K562 (cell line): ENCODE results near the gene NCMAP. TPM values are rescaled to one million over a fixed set of nuclear protein-coding genes. Genes with fewer than 3 reads are reported as not detected.
A peak's percentile ranks its signal among the peaks of the same experiment; 100 is the strongest.

Source experiments
- ARNT ChIP-seq, 2 experiments: fragments of 450-650 bp; IDR thresholded peaks; 2 replicates each; pipeline ENCODE4 v1.6.1; 2016; ENCODE audit warnings: mild to moderate bottlenecking in 1 of 2
- ETV5 ChIP-seq: sonication (generic); formaldehyde crosslinking; IDR thresholded peaks from 2 replicates; pipeline ENCODE4 v1.4.0; 2020; ENCODE audit warnings: low read depth, mild to moderate bottlenecking, missing genetic modification reagents
- IRF9 ChIP-seq: fragments of 450-650 bp; IDR thresholded peaks from 2 replicates; pipeline ENCODE4 v1.6.1; 2016; ENCODE audit warnings: missing biosample characterization, missing genetic modification characterization
- JUNB ChIP-seq: fragments of 450-650 bp; formaldehyde crosslinking; conservative IDR thresholded peaks from 2 replicates; pipeline ENCODE4 v1.4.0; 2020; ENCODE audit warnings: mild to moderate bottlenecking
- KLF1 ChIP-seq: fragments of 450-650 bp; IDR thresholded peaks from 2 replicates; pipeline ENCODE4 v1.6.1; 2016; ENCODE audit warnings: missing genetic modification characterization, missing compliant biosample characterization
- LARP7 ChIP-seq: fragments of 450-650 bp; IDR thresholded peaks from 2 replicates; pipeline ENCODE4 v1.6.1; 2016
- NFIC ChIP-seq: fragments of 450-650 bp; IDR thresholded peaks from 2 replicates; pipeline ENCODE4 v1.6.1; 2017; ENCODE audit warnings: mild to moderate bottlenecking, inconsistent platforms
- OTX1 ChIP-seq: fragments of 450-650 bp; formaldehyde crosslinking; IDR thresholded peaks from 2 replicates; pipeline ENCODE4 v1.4.0; 2022; ENCODE audit warnings: mild to moderate bottlenecking
- PHTF2 ChIP-seq: fragments of 250-450 bp; sonication (Bioruptor Pico); IDR thresholded peaks from 2 replicates; pipeline ENCODE4 v1.5.0; 2021; ENCODE audit warnings: mild to moderate bottlenecking
- POU5F1 ChIP-seq: fragments of 150-350 bp; IDR thresholded peaks from 2 replicates; pipeline ENCODE4 v1.6.1; 2014; ENCODE audit warnings: borderline replicate concordance, low read length, low read depth, mild to moderate bottlenecking; ENCODE audit not compliant: partially characterized antibody
- RFX5 ChIP-seq: IDR thresholded peaks from 2 replicates; pipeline ENCODE4 v1.6.1; 2011; ENCODE audit warnings: low read depth, mild to moderate bottlenecking, improper control_type of control experiment, low read length
- SRSF3 ChIP-seq: fragments of 200-400 bp; formaldehyde crosslinking; IDR thresholded peaks from 2 replicates; pipeline ENCODE4 v1.6.1; 2016; ENCODE audit warnings: mild to moderate bottlenecking, low read length, moderate library complexity; ENCODE audit not compliant: insufficient read depth
- TEAD4 ChIP-seq, 2 experiments: sonication (generic) in 1 of 2; formaldehyde crosslinking in 1 of 2; IDR thresholded peaks; 2 replicates each; pipeline versions ENCODE4 v1.6.1 to v1.8.0; 2012 to 2022; ENCODE audit warnings: borderline replicate concordance in 1 of 2, inconsistent platforms in 1 of 2, low read length in 1 of 2, mild to moderate bottlenecking in 1 of 2, missing genetic modification reagents in 1 of 2
- ZNF212 ChIP-seq: fragments of 450-650 bp; formaldehyde crosslinking; IDR thresholded peaks from 2 replicates; pipeline ENCODE4 v1.4.0; 2020; ENCODE audit warnings: mild to moderate bottlenecking
- ZNF23 ChIP-seq: fragments of 250-450 bp; sonication (Bioruptor Pico); IDR thresholded peaks from 2 replicates; pipeline ENCODE4 v1.4.0; 2020; ENCODE audit warnings: mild to moderate bottlenecking
- ZNF24 ChIP-seq: fragments of 450-650 bp; IDR thresholded peaks from 2 replicates; pipeline ENCODE4 v1.6.1; 2016
- ZNF280B ChIP-seq: fragments of 250-450 bp; sonication (Bioruptor Pico); IDR thresholded peaks from 2 replicates; pipeline ENCODE4 v1.5.1; 2021; ENCODE audit warnings: mild to moderate bottlenecking
- ZNF583 ChIP-seq: fragments of 250-450 bp; sonication (Bioruptor Pico); IDR thresholded peaks from 2 replicates; pipeline ENCODE4 v1.4.0; 2020
- ZNF668 ChIP-seq: fragments of 250-450 bp; sonication (Bioruptor Pico); IDR thresholded peaks from 2 replicates; pipeline ENCODE4 v1.8.0; 2022; ENCODE audit warnings: mild to moderate bottlenecking, inconsistent platforms
- polyA plus RNA-seq, 8 experiments: library from polyadenylated mRNA; depleted of rRNA in 4 of 8; stranded (reverse) in 5 of 8; unstranded in 3 of 8; fragments of >200 nt; fragmentation: Nextera tagmentation in 2 of 8; fragmentation: Illumina TruSeq in 1 of 8; extraction: Ambion mirVana in 2 of 8; extraction: Trizol in 1 of 8; gene quantifications; 2 replicates each; pipeline versions ENCODE4 v1.2.1 to v1.2.3, GENCODE V29; 2011 to 2014; ENCODE audit warnings: inconsistent platforms in 1 of 8, missing spikeins in 1 of 8
- total RNA-seq, 7 experiments: library from RNA; depleted of rRNA in 6 of 7; stranded (reverse); fragments of >200 nt in 6 of 7; fragmentation: Illumina TruSeq in 2 of 7; extraction: Trizol in 2 of 7; gene quantifications; 2 replicates each; pipeline versions ENCODE4 v1.2.1 to v1.2.3, GENCODE V29; 2011 to 2021; ENCODE audit warnings: low replicate concordance in 1 of 7
- TF ChIP-seq, protein P1 (sequence below): fragments of 250-450 bp; sonication (Bioruptor Pico); IDR thresholded peaks from 2 replicates; pipeline ENCODE4 v1.4.0; 2020; ENCODE audit warnings: mild to moderate bottlenecking, moderate library complexity
- TF ChIP-seq, protein P2 (sequence below): sonication (generic); formaldehyde crosslinking; IDR thresholded peaks from 2 replicates; pipeline ENCODE4 v1.8.1; 2023; ENCODE audit warnings: mild to moderate bottlenecking, missing genetic modification reagents

The NCMAP gene
- total and polyA plus RNA-seq, 9 of the 15 experiments (the other 6 are each of a cell fraction or from before 2014, with no cell fraction given), result 0.03 TPM; not detected in 8

DNA sequence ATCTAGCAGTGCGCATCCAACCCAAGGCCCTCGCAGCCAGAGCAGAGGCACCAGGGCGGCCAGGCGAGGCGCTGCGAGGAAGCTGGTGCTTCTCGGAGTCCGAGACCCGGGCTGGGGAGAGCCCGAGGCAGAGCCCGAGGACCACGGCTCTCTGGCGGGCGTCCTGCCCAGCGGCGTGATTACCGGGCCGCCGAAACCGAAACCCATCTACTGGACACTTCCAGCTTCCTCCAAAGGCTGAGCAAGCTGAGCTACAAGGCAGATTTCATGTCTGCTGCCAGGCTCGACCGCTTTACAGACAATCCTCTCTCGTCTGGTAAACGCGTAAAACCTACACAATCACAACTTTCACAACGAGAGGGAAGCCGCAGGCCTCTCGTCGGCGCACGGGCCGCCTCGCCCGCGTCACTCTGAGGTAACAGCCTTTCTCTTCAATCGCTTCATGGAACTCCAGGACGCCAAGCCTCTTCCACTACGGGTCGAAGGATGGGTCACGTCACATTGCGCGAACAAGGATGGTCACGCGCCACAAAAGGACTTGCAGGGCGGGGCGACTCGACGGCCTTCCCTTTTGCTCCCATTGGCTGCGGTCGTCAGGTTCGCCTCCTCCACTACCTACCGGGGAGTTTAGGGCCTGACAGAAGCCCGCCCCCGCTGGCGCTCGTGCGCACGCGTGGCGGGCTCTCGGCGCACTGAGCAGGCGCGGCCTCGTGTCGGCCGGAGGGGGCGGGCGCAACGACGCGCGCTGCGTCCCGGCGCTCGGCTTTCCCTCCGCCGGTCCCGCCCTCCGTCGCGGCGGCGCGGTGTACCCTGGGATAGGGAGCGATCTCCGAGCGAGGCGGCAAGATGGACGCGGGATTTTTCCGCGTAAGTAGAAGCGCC, 86.8 kb downstream of the NCMAP start, which contains the start of gene SRRM1 (continued):
- TF ChIP-seq, protein P1, sequence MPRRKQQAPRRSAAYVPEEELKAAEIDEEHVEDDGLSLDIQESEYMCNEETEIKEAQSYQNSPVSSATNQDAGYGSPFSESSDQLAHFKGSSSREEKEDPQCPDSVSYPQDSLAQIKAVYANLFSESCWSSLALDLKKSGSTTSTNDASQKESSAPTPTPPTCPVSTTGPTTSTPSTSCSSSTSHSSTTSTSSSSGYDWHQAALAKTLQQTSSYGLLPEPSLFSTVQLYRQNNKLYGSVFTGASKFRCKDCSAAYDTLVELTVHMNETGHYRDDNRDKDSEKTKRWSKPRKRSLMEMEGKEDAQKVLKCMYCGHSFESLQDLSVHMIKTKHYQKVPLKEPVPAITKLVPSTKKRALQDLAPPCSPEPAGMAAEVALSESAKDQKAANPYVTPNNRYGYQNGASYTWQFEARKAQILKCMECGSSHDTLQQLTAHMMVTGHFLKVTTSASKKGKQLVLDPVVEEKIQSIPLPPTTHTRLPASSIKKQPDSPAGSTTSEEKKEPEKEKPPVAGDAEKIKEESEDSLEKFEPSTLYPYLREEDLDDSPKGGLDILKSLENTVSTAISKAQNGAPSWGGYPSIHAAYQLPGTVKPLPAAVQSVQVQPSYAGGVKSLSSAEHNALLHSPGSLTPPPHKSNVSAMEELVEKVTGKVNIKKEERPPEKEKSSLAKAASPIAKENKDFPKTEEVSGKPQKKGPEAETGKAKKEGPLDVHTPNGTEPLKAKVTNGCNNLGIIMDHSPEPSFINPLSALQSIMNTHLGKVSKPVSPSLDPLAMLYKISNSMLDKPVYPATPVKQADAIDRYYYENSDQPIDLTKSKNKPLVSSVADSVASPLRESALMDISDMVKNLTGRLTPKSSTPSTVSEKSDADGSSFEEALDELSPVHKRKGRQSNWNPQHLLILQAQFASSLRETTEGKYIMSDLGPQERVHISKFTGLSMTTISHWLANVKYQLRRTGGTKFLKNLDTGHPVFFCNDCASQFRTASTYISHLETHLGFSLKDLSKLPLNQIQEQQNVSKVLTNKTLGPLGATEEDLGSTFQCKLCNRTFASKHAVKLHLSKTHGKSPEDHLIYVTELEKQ (CRISPR knock-in tag), result no peak
- TF ChIP-seq ZNF23 (CRISPR knock-in tag), result no peak
- TF ChIP-seq ZNF212 (CRISPR knock-in tag), result no peak
- no peak for TF ChIP-seq RFX5
- no peak; the same call in 1 of the 2 replicates for TF ChIP-seq LARP7
- no peak; the same call in 1 of the 2 replicates for TF ChIP-seq NFIC
- TF ChIP-seq SRSF3, result no peak
- TF ChIP-seq IRF9 (tag), result no peak
- TF ChIP-seq ARNT (IDR thresholded peaks at IDR 0.05), result peak in 1 of 2 experiments; percentile 27; a peak in 1 of 4 replicates
- TF ChIP-seq ZNF24, result no peak
- TF ChIP-seq ZNF668 (CRISPR knock-in tag), result no peak
- TF ChIP-seq ZNF280B (CRISPR knock-in tag), result no peak
- 0 out of 2 replicates have a peak, but pooled peaks have one; percentile 16 for TF ChIP-seq JUNB (CRISPR knock-in tag)
- TF ChIP-seq OTX1 (CRISPR knock-in tag), result no peak; the same call in 1 of the 2 replicates
- TF ChIP-seq PHTF2, result no peak
- TF ChIP-seq KLF1 (tag), result no peak; the same call in 1 of the 2 replicates
- no peak for TF ChIP-seq ETV5 (CRISPR knock-in tag)
- TF ChIP-seq, protein P2, sequence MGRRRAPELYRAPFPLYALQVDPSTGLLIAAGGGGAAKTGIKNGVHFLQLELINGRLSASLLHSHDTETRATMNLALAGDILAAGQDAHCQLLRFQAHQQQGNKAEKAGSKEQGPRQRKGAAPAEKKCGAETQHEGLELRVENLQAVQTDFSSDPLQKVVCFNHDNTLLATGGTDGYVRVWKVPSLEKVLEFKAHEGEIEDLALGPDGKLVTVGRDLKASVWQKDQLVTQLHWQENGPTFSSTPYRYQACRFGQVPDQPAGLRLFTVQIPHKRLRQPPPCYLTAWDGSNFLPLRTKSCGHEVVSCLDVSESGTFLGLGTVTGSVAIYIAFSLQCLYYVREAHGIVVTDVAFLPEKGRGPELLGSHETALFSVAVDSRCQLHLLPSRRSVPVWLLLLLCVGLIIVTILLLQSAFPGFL (CRISPR knock-in tag), result no peak
- TF ChIP-seq POU5F1, result peak; percentile 85
- TF ChIP-seq TEAD4 (IDR thresholded peaks at IDR 0.05; ENCODE audit: low read length), result no peak
- TF ChIP-seq TEAD4 (CRISPR knock-in tag; IDR thresholded peaks at IDR 0.05; ENCODE audit: borderline replicate concordance), result no peak
- TF ChIP-seq ZNF583 (CRISPR knock-in tag), result no peak
